SHP77 treated with DMSO at 0.1 percent for 48 hours (cell line): Measurements from ENCODE around the gene OLFML2A.

Experiments
- DNase-seq: peaks from one replicate; lab custom pipeline; 2025; lab: John Stamatoyannopoulos, UW

OLFML2A gene

GRCh38 chr9:124778575-124779367 is 1.8 kb downstream of the OLFML2A start:
- DNase-seq: no peak

GRCh38 chr9:124779368-124780059 is 2.6 kb downstream of the OLFML2A start:
- DNase-seq: no peak

GRCh38 chr9:124780060-124780756 is 3.3 kb downstream of the OLFML2A start:
- no peak for DNase-seq

GRCh38 chr9:124780757-124781151 is 3.8 kb downstream of the OLFML2A start:
- no peak for DNase-seq

- DNase-seq: no peak
Observed at GRCh38 chr9:124781967-124782660, 5.2 kb downstream of the OLFML2A start.

GRCh38 chr9:124782661-124783574 is 6.0 kb downstream of the OLFML2A start:
- DNase-seq: no peak

GRCh38 chr9:124783830-124784229 is 6.9 kb downstream of the OLFML2A start:
- no peak for DNase-seq

GRCh38 chr9:124784509-124784908 is 7.6 kb downstream of the OLFML2A start:
- DNase-seq: no peak

GRCh38 chr9:124786881-124787573 is 10.1 kb downstream of the OLFML2A start:
- DNase-seq: no peak

GRCh38 chr9:124788542-124789217 is 11.7 kb downstream of the OLFML2A start:
- DNase-seq: no peak

GRCh38 chr9:124789531-124789930 is 12.6 kb downstream of the OLFML2A start:
- no peak for DNase-seq

- DNase-seq: no peak
Observed at GRCh38 chr9:124790301-124790700, 13.4 kb downstream of the OLFML2A start.

- DNase-seq: no peak
Observed at GRCh38 chr9:124790801-124791505, 14.0 kb downstream of the OLFML2A start.

GRCh38 chr9:124792257-124793014 is 15.5 kb downstream of the OLFML2A start:
- no peak for DNase-seq

GRCh38 chr9:124793015-124793541 is 16.1 kb downstream of the OLFML2A start:
- DNase-seq: no peak

GRCh38 chr9:124794902-124795491 is 18.1 kb downstream of the OLFML2A start:
- DNase-seq: no peak

- DNase-seq: no peak
Observed at GRCh38 chr9:124795881-124796431, 19.0 kb downstream of the OLFML2A start.
